GM19395 (cell line): ENCODE measurements around the gene KCNJ12.
"Not testable (repeated sequence)": the region's sequence is repeated elsewhere in the genome, so short reads cannot be mapped to it uniquely, and the experiment has no call there.

Source experiments
- ATAC-seq: cut with Tn5 transposase; IDR thresholded peaks from one replicate; pipeline ENCODE4 v1.9.1; 2021; ENCODE audit warnings: mild to moderate bottlenecking, moderate library complexity; ENCODE audit not compliant: unreplicated experiment

Gene KCNJ12

GRCh38 chr17:21382560-21383495, 6.7 kb downstream of the KCNJ12 start:
- ATAC-seq: no peak

- no peak for ATAC-seq
Observed at GRCh38 chr17:21385281-21385845, 9.2 kb downstream of the KCNJ12 start.

- ATAC-seq: no peak
Observed at GRCh38 chr17:21387616-21388015, 11.5 kb downstream of the KCNJ12 start.

- ATAC-seq: no peak
Observed at GRCh38 chr17:21388066-21388465, 11.9 kb downstream of the KCNJ12 start.

GRCh38 chr17:21388944-21389343, 12.8 kb downstream of the KCNJ12 start:
- ATAC-seq: no peak

- no peak for ATAC-seq
Observed at GRCh38 chr17:21389394-21389793, 13.2 kb downstream of the KCNJ12 start.

GRCh38 chr17:21390294-21390693, 14.1 kb downstream of the KCNJ12 start:
- no peak for ATAC-seq

- no peak for ATAC-seq
Observed at GRCh38 chr17:21392266-21392665, 16.1 kb downstream of the KCNJ12 start.

- ATAC-seq: no peak
Observed at GRCh38 chr17:21394265-21394664, 18.1 kb downstream of the KCNJ12 start.

- ATAC-seq: no peak
Observed at GRCh38 chr17:21395764-21396163, 19.6 kb downstream of the KCNJ12 start.

- no peak for ATAC-seq
Observed at GRCh38 chr17:21396237-21396636, 20.1 kb downstream of the KCNJ12 start.

GRCh38 chr17:21397341-21398190, 21.4 kb downstream of the KCNJ12 start:
- ATAC-seq: no peak

GRCh38 chr17:21399474-21400186, 23.5 kb downstream of the KCNJ12 start:
- ATAC-seq: no peak

- ATAC-seq: not testable (repeated sequence)
Observed at GRCh38 chr17:21400187-21400569, 24.0 kb downstream of the KCNJ12 start.

- no peak for ATAC-seq
Observed at GRCh38 chr17:21400816-21401593, 24.8 kb downstream of the KCNJ12 start.

GRCh38 chr17:21402166-21402571, 26.0 kb downstream of the KCNJ12 start:
- ATAC-seq: not testable (repeated sequence)

- not testable (repeated sequence) for ATAC-seq
Observed at GRCh38 chr17:21402926-21403325, 26.8 kb downstream of the KCNJ12 start.

- ATAC-seq: not testable (repeated sequence)
Observed at GRCh38 chr17:21404106-21404505, 27.9 kb downstream of the KCNJ12 start.

- not testable (repeated sequence) for ATAC-seq
Observed at GRCh38 chr17:21404539-21404938, 28.4 kb downstream of the KCNJ12 start.
